GM12872 (cell line): ENCODE data around the gene LRRC3C.

ENCODE experiments used
- CTCF ChIP-seq: IDR thresholded peaks from 3 replicates; pipeline ENCODE4 v1.5.1; 2011; ENCODE audit warnings: low read depth, mild to moderate bottlenecking, low read length, moderate library complexity; ENCODE audit not compliant: insufficient read depth

The LRRC3C gene

DNA sequence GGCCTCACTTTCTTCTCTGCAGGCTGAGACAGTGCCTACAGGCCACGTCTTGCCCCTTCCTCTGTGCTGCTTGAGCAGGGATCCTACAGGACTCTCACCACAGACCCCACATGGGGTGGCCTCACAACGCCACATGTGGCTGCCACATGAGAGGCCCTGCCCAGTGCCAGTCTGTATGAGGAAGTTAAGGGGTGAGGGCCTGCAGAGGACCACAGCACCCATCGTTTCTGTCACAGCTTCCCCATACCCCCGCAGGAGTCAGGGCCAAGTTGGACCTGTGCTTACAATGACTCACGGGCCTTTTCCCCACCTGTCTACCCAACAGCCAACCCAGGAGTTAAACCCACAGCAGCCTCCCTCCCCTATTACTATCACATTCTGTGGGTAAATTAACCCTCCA lies 6.2 kb upstream of the LRRC3C start:
- TF ChIP-seq CTCF: 0 out of 3 replicates have a peak, but pooled peaks have one; percentile 1

- no peak for TF ChIP-seq CTCF
Observed at GRCh38 chr17:39922006-39922405, 5.5 kb upstream of the LRRC3C start.

GRCh38 chr17:39923230-39923629 lies 4.3 kb upstream of the LRRC3C start:
- no peak for TF ChIP-seq CTCF

GRCh38 chr17:39923836-39924690 lies 3.5 kb upstream of the LRRC3C start:
- TF ChIP-seq CTCF: 0 out of 3 replicates have a peak, but pooled peaks have one; percentile 7

GRCh38 chr17:39924691-39925055 lies 2.9 kb upstream of the LRRC3C start:
- TF ChIP-seq CTCF: no peak

DNA sequence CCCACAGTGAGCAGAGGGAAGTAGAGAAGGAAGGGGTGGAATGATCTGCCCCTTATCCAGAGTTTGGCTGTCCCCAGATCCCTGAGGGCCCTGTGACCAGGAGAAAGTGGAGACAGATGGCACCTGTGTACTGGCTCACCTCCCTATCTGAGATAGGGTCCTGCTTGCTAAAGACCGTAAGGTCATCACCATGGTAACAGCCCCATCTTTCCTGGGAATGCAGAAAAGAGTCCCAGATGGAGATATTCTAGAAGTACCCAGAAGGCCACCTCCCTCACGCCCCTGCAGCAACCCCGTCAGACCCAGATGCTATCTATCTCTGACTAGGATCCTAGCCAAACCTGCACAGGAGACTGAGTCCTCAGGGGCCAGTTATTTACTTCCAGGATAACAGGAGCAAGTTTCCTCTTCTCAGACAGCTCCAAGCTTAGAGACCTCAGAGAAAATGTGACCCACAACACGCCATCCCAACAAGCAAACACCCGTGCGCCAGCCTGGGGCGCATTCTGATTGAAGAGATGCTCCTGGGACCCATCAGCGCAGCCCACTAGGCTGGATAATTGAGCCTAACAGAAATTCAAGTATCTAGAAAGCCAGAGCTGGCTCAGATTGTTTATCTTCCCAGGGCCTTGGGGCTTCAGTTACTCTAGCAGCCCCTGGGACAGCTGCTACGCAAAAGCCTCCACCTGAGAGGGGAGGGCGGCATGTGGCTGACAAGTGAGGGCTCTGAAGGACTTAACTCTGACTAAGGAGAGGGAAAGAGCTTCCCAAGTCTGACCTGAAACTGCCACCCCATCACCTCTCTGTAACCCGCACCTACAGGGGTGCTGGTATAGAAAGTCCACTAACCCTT lies 2.0 kb upstream of the LRRC3C start:
- TF ChIP-seq CTCF: no peak

- TF ChIP-seq CTCF: no peak
Observed at GRCh38 chr17:39926135-39926587, 1.4 kb upstream of the LRRC3C start.
